NCI-H446 (cell line): Measurements from ENCODE around the gene ANTXR2.

Experiments
- DNase-seq, 2 experiments: peaks; one replicate each; lab custom pipeline; 2025; lab: John Stamatoyannopoulos, UW

Gene ANTXR2

DNA sequence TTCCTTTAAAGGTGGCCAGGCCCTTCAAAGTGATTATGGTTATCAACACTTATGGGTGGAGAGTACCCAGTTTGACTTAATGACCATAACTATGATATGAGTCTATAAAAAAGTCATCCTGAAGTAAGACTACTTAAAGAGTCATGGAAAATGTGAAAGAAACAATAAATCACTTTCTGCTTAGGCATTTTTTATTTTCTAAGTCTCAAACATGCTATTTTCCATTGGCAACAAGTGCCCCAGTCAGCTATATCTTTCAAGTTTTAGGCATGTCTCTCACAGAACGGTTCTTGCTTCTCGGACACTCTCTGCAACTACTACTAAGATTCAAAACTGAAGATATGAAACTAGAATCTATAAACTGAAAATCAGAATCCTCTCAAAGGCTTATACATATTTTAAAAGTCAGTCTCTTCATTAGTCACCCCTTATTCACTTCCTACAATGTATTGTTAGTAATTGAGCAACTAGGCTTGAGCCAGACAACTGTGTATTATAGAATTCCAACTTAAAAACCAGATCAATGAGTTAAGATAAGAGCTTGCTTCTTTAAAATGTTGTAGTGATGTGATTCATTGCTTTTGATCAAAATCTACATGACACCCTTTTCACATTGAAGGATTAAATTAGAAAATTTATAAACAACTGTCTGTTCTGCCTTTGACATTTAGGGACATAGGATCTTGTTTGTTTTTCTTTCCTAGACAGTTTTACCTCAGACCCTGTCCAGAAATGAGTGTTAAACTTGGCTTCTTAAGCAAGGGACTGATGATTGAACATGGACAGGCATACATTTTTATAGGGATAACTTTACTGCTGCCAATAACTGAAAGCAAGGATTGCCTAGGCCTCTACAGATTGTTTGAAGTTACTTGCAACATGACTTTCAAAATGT lies 2.9 kb downstream of the ANTXR2 start:
- DNase-seq: no peak

DNA sequence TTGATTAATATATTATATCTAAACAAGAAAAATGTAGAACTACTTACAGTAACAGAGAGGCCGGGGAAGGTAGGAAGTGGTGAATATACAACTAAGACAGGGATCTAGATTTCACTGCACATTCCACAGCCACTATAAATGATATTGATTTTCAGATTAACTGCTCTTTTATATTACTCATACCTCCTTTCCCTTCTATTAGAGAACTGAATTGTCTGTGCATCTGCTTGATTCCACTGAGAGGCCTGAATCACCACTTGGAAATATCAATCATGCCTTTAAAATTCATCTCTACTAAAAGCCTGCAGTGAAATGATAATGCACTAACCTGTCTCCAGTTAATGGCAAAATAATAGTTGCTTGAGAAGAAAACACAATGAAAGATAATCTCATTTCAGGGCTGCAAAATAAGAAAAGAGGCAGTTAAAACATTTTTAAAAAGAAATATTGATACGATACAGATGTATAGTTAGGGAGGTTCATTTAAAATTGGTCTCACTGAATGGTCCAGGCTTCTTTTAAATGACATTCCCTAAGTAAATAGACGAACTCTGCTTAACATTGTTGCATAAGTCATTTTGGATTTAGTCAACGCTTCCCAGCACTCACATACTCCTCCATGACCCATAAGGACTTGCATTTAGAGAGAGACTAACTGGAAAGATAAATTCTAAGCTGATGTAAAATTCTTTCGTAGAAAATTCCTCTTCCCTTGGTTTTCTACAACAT lies 3.8 kb downstream of the ANTXR2 start:
- DNase-seq: no peak

DNA sequence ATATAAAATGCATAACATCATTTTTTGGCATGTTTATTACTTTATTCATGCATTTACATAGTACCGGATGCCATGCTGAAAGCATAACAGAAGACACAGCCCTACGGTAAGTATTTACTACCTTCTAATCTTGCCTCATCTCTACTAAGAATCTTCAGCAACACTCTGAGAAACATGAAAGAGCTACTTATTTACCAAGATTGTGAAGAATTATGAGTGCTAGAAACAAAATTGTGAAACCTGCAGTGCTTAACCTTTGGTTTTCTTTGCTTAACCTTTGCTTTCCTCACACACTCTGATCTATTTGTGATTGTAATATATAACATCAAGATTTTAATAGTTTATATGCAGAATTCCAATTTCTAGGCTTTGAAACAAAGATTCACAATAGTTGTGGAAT lies 7.4 kb downstream of the ANTXR2 start:
- DNase-seq: no peak

DNA sequence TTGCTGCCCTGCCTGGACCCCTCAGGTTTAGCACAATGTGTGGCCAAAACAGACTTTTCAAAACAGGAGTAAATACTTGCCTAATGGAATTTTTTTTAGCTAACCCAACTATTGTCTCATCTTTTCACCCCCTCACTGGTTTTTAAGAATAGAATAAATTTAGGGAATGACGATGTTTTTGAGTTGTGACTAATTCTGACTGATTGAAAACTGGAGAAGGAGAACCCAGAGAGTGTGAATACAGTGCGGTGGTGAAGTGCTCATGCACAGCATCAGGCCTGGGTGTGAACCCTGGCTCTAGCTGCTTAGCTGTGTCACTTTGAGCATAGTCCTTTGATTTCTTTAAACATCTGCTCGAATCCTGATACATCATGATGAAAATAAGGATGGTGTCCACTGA lies 10.5 kb downstream of the ANTXR2 start:
- DNase-seq: no peak

DNA sequence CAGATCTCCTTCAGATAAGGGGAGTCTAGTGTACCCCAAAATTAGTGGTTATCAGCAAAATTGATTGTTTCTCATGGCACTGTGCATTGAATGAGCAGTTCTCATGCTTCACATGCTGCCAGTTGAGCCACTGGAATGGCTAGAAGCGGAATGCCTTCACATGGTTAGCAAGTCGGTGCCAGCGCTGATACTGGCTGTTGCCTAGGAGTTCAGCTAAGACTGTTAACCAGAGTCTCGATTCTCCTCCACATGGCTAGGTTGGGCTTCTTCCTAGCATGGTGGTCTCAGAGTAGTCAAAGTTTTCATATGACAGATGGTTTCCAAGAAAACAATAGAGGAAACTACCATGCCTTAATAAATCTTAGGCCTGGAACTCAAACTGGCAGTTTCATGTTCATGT lies 12.2 kb downstream of the ANTXR2 start:
- no peak for DNase-seq

DNA sequence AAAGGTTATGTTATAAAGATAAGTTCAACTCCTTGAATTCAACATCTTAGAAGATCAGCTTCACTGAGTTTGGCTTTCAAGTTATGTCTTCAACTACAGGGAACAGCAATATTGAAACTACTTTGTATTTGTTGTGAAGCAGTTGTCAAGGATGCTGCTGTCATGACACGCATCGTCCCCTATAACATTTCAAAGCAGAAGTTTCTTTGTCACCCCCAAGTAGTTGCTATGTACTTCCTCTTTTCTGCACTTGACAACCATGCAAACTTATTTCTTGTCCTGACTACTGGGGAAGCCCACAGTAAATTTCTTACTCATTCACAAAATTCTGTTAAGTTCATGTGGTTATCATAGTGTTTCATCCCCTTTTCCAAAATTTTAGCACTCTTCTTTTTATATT lies 14.3 kb downstream of the ANTXR2 start:
- no peak for DNase-seq

DNA sequence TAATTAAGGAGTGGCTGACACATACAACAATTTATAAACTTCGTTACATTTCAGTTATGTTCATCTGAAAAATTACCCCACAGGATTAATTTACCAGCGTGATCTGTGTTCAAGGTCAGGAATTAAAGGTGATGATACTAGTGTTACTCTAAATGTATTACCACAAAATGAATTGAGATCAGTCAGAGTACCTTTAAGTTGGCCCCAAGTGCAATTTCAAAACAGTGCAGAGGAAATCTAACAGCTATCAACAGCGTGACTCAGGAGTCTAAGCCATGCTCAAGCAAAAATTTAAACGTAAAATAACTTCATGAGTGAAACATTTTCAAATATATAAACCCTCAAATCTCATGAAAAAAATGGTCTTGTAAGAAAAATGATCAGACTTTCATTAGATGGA lies 18.7 kb downstream of the ANTXR2 start:
- no peak for DNase-seq

DNA sequence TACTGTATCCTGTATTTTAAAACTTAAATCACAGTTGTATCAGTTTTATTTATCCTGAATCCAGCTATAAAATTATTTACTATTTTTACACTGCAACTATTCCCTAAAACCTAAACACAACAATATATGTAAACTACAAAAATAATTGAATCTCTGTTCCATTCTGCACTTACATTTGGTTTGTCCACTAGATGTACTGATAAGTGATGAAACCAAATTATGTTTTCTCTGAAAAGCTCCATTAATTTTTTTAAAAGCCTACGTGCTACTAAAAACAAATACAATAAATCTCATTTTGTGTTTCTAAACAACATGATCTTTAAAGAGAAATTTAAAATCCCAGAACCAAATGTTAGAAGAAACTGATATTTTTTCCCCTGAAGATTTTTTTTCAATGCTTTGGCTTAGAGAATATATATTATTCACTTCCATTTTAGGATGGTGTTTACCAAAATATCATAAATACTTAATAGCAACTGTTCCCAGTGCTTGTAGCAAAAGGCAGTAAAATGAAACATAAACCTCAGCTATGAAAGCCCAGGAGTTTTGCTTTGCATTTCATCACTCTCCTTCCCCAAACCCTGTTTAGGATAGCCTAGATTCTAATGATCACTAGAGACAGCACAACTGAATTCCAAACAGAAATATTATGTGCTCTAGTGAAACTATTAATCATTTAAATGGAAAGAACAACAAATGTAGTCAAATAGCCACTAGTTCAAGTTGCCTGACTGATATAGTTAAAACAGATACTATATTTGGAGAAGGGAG lies 19.7 kb downstream of the ANTXR2 start:
- DNase-seq: no peak

DNA sequence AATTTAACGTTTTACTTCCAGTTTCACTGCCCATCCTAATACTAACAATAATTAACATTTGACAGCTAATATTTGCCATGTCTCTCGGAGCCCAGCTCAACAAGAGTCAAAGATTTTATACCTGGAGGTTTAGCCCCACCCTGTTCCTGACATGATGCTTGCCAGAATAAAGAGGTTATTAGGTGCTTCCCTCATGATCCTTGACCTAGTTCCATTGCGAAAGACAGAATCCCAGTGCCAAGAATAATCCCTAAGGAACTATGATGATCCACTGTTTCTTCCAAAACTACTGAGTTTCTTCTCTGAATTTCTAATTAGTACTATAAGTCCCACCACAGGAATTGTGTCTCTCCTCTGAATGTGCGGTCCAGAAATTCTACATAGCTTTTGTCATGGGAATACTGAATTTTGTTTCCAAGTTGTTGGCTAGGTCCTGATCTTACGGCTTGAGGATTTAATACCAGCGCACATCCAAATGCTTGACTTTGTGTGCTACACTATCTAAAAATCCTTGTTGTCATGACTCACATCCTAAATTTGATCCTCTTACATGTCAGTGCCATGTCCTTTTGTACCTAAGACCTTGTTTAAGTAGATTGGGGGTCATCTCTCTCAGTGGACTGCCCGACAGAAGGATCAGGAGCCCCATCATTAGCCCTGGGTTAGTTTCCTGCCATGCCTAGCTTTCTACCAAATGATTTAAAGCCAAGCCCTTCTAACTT lies 23.1 kb downstream of the ANTXR2 start:
- no peak for DNase-seq

DNA sequence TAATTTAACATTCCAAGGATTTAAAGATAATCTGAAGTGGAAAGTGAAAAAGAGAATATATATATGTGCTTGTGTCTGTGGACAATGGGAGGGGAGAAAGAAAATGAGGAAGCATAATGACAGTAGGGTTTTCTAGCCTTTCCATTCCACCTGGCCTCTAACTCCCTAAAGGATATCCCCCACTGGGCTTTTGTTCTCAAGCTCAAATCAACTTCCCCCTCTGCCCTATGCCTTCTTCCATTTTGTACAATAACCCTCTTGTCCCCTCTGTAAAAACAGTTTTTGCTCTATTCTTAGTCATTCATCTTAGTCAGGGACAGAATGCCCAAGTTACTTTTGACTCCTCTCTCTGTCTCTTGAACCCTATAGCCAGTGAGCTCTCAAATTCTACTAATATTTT lies 23.6 kb downstream of the ANTXR2 start:
- no peak for DNase-seq

DNA sequence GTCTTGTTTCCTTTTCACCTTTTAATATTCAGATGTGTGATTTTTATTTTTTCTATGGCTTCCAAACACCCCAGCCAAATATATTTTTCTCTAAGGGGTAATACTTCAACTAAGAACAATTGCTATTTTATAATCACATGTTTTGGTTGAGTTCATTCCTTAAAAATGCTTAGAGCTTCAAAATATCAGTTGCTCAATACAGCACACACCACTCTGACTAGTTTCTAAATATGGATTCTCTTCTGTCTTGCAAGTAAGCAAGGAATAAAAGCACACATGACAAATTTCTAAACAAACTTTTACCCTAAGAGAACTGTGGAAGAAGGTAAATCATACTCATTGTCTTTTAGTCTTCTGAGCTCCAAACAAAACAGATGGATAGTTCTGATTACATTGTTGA lies 27.2 kb downstream of the ANTXR2 start:
- DNase-seq: no peak

DNA sequence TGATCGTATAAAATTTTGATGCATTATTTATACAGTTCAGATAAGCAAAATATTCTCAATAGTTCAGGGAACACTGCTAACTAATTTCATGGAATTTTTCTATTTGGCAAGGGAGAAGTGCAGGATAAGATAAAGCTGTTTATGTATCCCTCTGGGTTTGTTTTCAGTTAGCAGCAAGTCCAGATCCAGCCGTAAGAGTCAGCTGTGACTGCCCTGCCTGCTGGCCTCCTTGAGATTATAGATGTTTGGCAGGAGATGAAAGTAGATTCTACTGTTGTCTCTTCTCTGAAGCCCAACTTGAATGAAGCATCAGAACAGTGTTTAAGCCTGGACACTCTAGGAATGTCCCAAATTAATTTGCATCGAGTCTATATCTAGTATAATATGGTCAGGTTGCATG lies 29.5 kb downstream of the ANTXR2 start:
- no peak for DNase-seq

DNA sequence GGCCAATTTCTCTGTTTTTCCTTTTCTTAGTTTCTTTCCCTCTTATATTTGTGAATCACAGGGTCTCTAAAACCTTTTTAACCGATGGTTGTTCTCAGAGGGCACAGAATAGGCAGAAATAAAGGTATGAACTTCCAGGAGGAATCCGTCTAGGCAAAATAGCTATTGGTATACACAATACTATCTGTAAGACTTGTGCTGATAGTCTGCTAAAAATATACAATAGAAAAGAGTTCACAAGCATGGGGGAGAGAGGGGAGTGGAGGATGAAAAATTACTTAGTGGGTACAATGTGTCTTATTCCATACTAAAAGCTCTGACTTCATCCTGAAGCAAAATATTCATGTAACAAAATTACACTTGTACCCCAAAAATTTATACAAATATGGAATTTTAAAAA lies 30.2 kb downstream of the ANTXR2 start:
- no peak for DNase-seq

DNA sequence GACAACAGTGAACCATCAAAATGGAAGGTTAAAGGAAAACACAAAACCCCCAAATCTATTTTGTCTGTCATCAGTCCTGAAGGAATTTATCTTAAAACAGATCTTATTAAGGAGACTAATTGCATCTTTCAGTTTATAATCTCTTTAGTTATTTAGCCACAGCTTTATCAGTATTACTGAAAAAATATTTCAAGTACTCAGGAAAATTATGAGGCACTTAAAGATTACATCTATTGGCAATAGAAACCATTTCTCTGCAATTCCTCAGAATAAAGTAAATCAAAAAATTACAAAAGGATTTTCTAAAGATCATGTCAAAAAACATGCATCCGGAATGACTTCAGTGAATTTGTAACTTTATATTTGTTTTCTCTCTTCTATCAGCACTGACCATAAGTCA lies 35.2 kb downstream of the ANTXR2 start:
- no peak for DNase-seq

DNA sequence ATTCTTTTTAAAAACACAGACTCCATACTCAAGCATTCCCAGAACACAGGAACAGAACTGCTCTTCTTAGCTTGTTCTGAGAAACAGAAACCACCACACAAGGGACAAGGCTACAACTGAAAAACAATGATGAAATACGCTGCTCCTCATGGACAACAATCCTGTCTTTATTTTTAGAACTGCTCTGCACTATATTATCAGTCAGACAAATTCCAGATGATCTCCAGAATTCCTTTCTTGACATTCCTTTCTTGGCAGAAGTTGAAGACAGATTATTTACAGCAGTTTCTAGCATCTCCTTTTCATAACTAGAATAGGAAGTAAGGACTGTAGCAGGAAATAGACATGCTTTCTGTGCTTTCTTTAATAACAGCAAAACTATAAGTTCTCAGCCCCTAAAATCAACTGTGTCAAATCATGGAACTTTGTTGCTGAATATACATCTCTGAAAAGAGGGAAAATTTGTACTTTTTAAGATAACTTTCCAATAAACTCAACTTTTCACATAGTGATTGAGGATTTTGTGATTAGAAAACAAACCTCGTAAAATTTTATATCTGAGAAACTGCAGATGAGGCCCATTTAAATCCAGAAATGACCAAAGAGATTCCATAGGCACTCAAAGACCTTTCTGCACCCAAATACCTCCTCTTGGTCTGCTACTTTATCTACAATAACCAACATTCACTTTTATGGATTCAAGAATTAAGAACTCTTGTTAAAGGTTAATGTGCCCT lies 35.9 kb downstream of the ANTXR2 start:
- DNase-seq: no peak

DNA sequence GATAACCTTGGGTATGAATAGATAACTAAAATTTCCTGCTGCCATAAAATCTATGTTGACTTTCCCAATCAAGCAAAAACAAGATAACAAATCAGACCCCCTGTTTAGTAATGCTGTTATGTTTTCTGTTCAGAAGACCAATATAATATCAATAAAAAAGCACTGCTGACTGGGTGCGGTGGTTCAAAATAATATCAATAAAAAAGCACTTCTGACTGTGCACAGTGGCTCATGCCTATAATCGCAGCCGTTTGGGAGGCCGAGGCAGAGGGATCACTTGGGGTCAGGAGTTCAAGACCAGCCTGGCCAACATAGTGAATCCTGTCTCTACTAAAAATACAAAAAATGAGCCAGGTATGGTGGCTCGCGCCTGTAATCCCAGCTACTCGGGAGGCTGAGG lies 36.7 kb downstream of the ANTXR2 start:
- no peak for DNase-seq

DNA sequence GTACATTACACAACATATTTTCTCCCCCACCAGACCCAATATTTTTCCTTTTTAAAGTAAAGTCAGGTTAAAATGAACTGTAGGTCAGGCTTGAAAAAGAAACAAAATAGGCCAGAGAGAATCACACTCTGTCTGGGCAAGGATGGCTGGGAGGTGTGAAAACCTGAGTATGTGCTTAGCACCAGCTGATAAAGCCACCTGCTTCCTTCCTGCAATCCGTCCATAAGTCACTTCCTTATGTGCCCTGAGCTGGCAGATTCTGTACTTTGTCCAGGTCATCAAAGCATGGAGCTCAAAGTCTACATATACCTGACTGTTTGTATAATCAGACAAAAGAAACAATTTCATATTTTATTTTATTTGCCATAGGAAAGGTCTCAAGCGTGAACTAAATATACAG lies 37.7 kb downstream of the ANTXR2 start:
- DNase-seq: no peak

DNA sequence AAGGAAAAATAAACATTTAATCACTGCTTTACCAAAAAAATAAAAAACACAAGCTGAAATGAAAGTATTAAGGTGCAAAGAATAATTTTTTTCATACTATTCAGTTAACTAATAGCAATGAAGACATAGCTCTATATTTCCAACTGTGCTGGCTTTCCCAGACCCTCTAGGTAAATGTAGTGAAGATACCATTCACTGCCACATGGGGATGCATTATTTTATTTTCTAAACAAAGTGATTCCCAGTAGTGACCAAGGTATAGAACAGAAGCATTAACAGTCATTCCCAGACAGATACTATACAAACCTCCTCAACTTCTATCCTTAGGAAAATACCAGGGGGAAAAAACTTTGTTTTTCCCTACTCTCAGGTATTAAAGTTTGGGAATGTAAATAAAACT lies 39.4 kb downstream of the ANTXR2 start:
- DNase-seq: no peak

DNA sequence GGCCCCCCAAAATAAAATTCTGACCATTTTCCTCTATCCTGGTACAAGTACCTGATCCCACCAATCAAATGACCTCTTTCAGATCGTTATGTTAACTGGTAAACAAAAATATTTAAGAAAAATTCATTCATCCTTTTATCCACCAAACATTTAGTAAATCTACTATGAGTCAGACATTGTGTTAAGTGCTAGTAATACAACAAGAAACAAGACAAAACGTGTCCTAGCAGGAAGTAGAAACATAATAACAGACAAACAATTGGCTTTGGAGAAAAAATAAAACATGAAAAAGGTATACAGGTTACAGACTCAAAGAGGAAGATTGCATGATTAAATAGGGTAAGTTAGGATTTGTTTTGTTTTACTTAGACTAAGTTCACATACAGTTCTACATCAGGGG lies 43.7 kb downstream of the ANTXR2 start:
- DNase-seq: no peak

DNA sequence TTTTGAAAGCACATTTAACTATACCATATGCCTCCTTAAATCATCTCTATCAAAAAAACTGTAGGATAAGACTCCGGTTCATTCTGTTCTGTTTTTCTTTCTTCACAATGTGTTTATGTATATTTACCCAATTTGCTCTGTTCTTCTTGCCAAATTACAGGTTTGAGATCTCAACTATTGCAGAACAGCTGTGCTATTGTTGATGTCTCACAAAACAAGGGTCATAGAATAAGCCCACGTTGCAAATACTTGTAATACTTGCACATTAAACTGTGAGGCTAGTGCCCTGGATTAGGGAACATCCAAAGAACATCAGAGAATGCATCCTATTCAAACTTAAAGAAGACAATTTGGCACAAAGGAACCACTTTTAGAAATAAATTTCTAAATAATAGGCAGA lies 45.4 kb downstream of the ANTXR2 start:
- no peak for DNase-seq

DNA sequence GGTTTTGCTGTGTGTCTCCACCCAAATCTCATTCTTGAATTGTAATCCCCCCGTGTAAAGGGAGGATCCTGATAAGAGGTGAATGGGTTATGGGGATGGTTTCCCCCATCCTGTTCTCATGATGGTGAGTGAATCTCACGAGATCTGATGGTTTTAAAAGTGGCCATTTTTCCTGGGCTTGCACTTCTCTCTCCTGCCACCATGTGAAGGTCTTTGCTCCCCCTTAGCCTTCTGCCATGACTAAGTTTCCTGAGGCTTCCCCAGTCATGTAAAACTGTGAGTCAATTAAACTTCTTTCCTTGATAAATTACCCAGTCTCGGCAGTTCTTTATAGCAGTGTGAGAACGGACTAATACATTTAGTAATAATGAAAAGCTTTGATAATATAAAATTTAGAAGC lies 46.9 kb downstream of the ANTXR2 start:
- no peak for DNase-seq
